GM21367 (cell line): ENCODE data around the gene RASD2.

Experiments
- ATAC-seq: cut with Tn5 transposase; IDR thresholded peaks from one replicate; pipeline ENCODE4 v1.9.1; 2021; ENCODE audit not compliant: unreplicated experiment

The RASD2 gene

DNA sequence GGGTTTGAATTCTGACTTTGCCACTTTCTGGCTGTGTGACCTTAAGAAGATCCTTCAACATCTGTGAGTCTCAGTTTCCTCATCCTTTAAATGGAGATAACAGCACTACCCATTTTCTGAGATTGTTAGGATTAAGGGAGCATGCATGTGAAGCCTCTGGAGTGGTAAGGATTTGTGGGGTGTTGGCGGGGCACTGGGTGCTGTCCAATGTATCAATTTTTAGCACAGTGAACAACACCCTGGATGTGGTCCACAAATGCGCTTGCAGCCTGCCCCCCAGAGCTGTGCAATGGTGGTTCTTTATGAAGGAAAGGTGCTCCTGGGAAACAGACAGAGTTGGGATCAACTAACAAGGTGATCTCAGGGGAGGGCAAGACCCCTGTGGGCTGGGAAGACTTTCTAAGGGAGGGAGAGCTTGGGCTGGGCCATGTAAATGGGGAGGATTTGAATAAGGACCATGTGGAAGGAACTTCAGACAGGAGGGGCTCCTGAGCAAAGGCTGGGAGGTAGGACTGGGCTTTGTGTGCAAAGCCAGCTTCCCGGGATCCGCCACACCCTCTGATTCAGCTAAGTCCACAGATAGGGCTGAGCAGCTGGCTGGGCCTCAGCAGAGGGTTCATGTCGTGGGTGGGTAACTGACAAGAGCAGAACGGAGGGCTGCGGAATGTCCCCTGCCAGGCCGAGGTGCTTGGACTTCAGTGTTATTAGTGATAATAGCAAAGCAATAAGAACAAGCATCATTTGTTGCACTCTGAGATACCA is 22.7 kb upstream of the RASD2 start:
- no peak for ATAC-seq

DNA sequence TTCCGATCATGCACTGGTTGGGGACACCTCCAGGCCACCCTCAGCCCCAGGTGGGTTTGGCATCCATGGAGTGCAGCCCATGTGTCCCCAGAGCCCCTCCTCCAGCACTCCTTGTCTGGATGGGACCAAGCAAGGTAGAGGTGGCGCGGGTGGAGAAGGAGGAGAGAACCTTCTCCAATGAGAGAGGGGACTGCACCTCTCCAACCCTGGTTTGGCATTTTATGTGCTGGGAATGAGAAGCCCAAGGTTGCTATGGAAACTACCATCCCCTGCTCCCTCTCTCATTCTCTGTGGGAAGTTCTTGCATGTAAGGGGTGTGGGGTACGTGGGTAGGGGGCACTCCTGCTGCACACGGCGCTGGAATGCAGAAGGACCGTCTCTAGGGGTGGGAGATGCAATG is 21.8 kb upstream of the RASD2 start:
- no peak for ATAC-seq

DNA sequence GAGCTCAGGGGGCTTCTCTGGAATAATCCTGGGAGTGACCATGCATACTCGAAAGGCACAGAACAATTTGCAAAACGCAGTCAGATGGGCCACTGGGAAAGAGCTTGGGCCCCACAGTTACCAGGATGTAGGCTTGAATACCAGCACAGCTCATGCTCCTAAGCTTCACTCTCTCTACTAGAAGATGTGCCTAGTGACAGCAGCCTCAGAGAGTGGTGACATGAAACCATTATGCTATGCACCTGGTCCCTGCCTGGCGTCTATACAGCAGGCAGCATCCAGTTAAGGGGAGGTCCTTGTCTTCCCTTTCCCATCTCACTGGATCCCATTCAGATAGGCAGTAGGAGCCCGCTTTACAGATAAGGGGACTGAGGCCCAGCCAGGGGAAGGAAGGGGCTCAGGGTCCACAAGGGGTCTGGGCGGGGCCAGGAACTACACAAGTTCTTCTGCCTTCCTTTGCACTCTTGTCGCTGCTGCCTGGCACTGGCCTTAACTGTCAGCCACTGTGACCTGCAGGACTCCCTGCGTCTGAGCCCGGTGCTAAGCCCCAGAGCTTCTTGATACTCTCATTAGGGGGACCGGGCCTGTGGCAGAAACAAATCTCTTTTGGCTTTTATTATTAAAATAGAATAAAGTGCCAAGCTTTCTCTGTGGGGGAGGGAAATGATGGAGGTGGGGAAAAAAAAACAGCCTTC is 21.2 kb upstream of the RASD2 start:
- no peak for ATAC-seq

DNA sequence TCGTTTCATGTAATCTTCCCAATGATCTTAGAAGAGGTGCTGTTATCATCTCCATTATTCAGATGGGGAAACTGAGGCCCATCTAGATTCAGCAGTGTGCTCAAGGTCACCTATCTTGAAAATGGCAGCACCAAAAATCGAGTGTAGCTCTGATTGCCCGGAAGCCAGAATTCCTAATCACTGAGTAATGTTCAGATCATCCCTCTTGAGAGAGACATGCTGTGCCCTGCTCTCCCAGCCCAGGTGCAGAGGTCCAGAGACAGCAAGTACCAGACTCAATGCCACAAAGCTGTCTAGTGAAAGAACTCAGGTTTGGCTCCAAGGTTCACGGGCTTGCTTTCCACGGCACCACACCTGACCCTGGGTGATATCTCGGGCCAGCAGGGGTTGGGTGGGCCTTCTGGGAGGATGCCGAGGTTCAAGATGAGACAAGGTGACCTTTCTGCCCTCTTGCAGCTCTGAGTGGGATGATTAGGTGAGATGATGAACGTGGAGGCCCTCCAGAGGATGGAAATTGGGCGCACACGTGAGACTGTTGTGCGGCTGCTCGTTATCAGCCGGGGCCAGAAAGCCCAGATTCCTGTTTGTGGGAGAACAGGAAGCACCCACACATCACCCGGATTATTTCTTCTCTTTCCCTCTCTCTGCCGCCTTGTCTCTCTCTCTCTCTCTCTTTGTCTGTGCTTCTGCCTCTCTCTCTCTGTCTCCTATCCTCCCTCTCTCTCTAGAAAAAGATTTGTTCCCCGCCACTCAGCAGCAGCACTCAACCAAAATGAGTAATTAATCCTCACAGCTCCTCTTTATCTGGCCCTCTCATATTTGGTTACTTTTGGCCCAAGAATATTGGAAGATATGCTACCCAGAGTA is 19.0 kb upstream of the RASD2 start:
- no peak for ATAC-seq

DNA sequence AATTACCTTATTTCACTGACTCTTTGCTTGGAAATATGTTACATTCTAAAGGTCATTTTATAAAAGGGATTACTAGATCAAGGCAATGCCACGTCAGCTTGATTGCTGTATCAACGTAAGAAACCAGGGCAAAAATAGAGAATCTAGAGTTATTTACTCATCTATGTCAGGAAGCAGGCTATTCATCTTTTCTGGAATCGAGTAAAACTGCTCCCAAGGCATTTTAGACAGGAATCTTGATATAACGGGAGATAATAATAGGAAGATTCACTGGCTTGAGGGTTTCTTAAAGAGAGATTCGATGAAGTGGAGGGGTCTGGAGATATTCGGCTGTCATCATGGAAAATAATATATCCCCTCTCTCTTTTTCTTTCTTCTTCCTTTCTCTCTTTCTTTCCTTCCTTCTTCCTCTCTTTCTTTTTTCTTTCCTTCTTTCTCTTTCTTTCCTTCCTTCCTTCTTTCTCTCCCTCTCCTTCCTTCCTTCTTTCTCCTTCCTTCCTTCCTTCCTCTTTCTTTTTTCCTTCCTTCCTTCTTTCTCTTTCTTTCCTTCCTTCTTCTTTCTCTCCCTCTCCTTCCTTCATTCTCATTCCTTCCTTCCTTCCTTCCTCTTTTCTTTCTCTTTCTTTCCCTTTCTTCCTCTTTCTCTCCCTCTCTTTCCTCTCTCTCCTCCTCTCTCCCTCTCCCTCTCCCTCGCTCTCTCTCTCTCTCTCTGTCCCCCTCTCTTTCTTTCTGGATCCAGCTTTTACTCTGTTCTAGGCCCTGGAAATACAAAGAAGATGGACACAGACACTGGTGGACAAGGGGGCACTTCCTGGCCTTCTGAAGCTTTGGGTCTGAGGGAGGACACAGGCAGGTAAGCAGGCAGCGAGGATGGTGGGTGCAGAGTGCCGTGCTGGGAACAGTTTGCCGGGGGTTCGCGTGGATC is 18.1 kb upstream of the RASD2 start:
- no peak for ATAC-seq

DNA sequence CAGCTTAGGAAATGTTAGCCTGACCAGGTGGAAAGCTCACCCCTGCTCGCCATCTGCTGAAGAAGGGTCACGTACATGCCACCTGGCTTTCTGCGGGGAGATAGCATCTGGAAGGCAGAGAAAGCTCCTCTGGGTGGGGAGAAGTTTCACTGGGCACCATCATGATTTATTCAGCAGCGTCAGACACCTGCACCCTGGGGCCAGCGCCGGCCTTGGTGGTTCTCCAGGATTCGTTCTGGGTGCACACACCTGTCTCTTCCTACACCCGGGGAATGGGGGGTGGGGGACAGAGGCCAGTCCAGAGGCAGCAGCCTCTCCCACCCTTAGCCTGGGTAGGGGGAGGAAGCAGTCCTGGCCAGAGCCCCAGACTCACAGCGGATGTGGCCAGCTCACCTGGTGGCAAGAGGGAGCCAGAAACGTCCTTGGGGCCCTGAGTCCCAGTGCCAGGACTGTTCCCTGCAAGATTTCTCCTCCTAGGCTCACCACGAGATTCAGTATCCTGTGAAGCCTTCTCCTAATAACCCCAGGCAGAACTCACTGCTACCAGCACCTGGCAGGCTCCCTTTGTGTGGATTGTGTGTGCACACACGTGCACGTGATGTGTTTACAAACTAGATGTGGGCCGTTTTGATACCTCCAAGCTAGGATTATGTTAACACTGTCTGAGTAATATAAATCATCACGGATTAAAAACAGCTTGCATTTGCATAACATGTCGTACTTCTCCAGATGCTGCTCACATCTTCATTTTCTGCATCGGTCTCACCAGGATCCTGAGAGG is 17.3 kb upstream of the RASD2 start:
- no peak for ATAC-seq

DNA sequence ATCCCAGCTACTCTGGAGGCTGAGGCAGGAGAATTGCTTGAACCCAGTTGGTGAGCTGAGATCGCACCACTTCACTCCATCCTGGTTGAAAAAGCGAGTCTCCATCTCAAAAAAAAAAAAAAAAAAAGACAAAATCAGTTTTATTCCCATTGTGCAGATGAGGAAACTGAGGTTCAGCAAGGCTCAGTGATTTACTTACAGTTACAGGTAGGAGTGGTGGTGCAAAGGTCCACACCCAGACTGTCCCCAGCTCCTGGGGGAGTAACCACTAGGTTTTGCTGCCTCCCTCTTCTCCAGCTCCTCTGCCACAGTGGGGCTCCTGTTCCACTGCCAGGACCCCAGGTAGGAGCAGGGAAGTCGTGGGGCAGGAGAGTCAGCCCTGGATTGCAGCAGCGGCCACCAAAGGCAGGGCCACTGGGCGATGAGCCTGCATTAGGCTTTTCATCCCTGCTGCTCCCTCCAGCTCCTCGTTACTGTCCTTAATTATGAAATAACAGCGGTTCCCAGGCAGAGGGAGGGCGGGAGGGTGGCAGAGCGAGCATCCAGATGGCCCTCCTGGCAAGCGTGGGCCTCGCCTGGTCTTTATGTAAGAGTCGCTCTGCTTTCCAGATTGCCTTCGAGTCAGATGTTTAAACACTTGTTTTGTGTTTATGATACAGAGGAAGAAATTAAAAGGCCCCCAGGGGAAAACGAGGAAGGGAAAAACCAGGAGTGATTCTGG is 15.5 kb upstream of the RASD2 start:
- ATAC-seq: no peak

DNA sequence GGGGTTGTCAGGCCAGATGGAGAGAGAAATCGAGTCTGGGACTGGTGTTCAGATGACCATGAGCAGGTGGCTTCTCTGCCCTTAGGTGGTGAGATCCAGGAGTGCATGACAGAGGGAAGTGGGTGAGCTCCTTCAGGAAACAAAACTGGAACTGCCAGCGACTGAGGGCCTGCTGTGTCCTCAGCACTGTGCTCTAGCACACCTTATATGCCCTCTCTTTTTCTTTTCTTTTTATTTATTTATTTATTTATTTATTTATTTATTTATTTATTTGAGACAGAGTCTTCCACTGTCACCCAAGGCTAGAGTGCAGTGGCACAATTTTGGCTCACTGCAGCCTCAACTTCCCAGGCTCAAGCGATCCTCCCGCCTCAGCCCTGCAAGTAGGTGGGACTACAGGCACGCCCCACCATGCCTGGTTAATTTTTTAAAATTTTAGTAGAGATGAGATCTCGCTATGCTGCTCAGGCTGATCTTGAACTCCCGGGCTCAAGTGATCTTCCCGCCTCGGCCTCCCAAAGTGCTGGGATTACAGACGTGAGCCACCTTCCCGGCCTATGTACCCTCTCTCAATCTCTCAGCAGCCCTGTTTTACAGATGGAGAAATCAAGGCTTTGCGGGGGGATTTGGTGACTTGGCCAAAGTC is 14.8 kb upstream of the RASD2 start:
- ATAC-seq: no peak

DNA sequence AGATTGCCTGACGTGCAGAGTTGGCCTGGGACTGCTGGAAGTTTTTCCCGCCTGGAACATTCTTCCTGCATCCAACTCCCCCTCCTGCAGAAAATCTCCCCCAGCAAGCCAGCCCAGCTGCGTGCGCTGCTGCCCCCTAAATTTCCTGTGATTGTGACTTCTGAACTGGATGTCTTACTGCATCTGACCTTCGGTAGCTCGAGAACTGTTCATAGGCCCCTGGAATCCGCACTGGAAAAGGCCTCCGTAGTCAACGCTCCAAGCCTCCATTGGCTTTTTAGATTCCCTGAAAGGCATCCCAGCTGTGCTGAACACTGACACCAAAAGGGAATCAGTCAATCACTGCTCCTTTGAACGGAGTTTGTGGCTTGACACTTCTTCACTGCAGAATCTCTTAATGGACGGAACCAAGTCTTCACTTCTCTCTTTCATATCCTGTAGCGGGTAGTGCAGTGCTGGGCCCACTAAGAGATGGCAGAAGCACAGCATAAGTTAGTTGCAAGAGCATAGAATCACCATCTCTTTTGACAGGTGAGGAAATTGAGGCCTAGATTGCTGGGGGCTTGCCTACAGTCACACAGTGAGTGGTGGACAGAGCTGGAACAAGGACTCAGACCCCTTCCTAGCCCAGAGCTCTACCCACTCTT is 14.2 kb upstream of the RASD2 start:
- ATAC-seq: no peak

DNA sequence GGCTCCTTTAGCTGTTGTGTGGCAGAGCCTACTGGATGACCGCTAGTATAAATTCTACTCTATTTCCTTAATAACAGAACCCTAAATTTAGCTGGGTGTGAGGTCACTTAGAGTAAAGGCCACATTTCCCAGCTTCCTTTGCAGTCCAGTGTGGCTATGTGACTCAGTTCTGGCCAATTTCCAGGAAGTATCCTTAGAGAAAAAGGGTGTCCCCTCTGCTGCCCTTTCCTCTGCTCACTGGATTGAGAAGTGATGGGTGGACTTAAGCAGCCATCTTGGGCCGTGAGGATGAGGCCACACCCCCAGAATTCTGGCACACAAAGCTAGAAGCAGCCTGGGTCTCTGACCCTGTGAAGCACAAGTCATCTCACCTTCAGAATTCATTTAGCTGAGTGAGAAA is 11.7 kb upstream of the RASD2 start:
- ATAC-seq: no peak

DNA sequence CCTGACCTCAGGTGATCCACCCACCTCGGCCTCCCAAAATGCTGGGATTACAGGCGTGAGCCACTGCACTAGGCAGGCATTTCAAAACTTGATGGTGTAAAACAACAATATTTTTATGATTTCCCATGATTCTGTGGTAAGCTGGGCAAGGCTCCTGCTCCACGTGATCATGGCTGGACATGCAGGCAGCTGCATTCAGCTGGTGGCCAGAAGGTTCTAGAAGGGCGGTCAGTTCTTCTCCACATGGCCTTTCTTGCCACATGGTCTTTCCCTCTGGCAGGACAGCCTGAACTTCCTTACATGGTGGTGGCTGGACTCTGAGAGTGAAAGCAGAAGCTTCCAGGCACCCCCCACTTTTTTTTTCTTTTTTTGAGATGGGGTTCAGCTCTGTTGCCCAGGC is 9.9 kb upstream of the RASD2 start:
- no peak for ATAC-seq

DNA sequence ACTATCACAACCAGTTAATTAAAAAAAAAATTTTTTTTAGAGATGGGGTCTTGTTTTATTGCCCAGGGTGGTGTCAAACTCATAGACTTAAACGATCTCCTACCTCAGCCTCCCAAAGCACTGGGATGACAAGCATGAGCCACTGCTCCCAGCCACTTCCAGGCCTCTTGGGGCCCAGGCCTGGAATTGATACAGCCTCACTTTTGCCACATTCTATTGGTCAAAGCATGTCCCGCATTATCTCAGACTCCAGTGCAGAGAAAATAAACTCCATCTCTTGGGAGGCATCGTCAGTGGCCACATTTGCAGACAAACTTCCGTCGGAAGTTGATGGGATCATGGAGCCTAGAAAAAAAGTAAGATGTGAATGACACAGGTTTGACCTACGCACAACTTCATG is 9.4 kb upstream of the RASD2 start:
- ATAC-seq: no peak

DNA sequence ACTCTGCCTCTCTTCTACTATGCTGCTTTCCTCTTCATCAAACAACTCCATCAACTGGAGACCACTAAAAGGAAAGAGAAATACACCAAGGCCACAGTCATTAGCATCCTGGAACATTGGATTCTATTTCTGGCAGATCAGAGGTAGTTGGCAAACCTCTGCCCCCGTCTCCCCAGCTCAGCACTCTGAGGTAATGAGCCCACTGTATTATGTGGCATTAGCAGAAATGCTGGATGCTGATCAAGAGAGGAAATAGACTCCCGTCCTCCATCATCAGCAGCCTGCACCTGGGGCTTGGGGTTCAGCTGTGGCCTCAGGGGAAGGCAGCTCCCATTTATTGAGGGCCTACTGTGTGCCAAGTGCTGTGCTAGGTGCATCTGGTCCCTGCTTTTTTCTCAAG is 9.0 kb upstream of the RASD2 start:
- no peak for ATAC-seq

DNA sequence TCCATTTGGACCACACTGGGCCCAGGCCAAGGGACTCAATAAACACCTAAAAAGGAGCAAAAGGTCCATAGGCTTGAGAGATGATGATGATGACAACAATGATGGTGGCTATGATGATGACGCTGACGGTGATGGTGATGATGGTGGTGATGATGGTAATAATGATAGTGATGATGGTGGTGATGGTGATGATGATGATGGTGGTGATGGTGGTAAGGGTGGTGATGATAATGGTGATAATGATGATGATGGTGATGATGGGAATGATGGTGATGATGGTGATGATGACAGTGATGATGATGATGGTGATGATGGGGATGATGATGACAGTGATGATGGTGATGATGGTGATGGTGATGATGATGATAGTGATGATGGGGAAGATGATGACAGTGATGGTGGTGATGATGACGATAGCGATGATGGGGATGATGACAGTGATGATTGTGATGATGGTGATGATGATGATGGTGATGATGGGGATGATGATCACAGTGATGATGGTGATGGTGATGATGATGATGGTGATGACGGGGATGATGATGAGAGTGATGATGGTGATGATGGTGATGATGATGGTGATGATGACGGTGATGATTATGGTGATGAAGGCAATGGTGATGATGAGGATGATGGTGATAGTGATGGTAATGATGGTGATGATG is 7.1 kb upstream of the RASD2 start:
- ATAC-seq: no peak

DNA sequence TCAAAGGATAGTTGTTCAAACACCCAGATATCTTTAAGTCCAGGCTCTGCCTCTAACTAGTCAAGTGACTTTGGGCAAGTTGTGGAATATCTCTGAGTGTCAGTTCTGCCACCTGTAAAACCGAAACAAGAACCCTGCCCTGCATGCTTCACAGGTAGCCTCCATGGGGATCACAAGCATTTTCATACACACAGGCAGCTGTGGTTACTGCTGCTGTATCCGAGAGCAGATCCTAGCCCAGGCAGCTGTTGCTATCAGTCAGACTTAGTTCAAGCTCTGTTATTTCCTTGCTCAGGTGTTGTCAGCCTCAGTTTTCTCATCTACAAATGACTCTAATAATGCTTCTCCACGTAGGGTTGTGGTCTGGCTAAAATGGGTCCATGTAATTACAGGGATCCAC is 6.5 kb upstream of the RASD2 start:
- no peak for ATAC-seq

DNA sequence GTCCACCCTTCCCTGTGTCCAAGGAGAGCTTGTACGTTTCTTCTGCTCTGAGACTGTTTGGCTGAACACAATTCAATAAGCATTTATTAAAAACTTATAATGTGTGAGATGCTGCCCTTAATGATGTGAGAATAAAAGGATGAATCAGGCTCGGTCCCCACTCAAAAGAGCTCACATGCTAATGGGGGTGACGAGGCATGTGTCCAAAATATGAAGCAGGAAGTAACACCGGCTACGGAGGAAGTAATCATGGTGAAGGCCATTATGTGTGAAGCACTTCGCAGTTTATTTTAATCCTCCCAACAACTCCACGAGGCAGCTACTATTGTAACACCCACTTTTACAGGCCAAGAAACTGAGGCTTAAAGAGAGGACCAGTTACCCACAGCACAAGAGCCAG is 3.4 kb upstream of the RASD2 start:
- ATAC-seq: no peak

DNA sequence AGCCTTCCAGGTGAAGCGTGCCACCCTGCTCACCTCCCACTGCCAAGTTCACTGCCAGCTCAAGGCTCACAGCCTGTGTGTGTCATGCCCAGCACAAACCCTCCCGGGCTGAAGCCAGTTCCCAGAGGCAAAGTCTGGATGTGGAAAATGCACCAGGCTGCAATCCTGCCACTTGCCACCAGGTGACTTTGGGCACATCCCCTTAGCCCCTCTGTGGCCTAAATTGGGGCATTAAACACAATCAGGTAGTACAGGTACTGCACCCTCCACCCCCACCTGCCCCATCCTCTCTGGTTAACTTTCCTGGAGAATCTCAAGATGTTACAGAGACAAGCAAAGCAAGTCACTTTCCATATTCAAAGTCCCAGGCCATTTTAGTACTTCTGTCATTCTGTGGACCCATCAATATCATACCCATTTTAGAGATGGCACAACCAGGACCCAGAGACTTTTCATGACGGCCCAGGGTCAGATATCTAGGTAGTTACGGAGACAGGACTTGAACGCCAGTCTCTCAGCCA is 1.8 kb upstream of the RASD2 start:
- ATAC-seq: no peak

DNA sequence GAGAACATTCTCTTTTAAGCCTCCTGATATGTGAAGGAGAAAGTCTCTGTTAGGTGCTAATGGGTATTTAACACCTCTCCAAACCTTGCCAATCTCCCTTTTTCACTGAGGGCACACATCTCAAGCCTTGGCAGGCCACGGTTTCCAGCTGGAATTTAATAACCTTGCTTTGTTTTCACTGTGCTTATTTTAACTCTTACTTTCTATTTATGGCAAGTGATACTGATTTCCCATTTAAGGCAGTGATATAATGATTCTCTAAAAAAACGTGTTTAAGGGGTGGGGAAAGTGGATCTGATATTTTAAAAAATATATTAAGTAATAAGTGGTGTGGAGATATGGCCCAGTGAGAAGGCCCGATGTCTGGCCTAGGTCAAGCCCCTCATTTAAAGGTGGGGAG is 1.1 kb upstream of the RASD2 start:
- no peak for ATAC-seq
